Small intestine (tissue), 7 donors: ENCODE measurements around the gene GPR42. TPM values are rescaled to one million over a fixed set of nuclear protein-coding genes. Genes with fewer than 3 reads are reported as not detected.
"Not testable (repeated sequence)": the region's sequence is repeated elsewhere in the genome, so short reads cannot be mapped to it uniquely, and the experiment has no call there.

Experiments
- DNase-seq, 2 donors: peaks; one replicate each; pipeline versions ENCODE4 v3.0.0 to v3.0.0-alpha.2; 2013
- FAIRE-seq: peaks from 2 replicates; lab custom pipeline; 2012; peaks lifted over from hg19 to GRCh38; lab: Jason Lieb, UNC
- H3K27ac ChIP-seq, 3 donors: one replicate each; pipeline ENCODE4 v1.5.1; 2013; ENCODE audit warnings: low read length in 2 of 3, mild to moderate bottlenecking in 2 of 3, control low read depth in 1 of 3, inconsistent platforms in 1 of 3, low read depth in 1 of 3, moderate library complexity in 1 of 3
- H3K27me3 ChIP-seq, 3 donors: one replicate each; pipeline ENCODE4 v1.6.1; 2013; ENCODE audit warnings: low read length in 3 of 3, inconsistent platforms in 1 of 3; ENCODE audit not compliant: control insufficient read depth in 3 of 3, insufficient read depth in 3 of 3
- H3K36me3 ChIP-seq, 3 donors: one replicate each; pipeline ENCODE4 v1.6.1; 2013; ENCODE audit warnings: low read length in 3 of 3, inconsistent platforms in 1 of 3, low read depth in 1 of 3, mild to moderate bottlenecking in 1 of 3, moderate library complexity in 1 of 3; ENCODE audit not compliant: control insufficient read depth in 3 of 3, insufficient read depth in 2 of 3
- H3K4me1 ChIP-seq, 3 donors: one replicate each; pipeline ENCODE4 v1.6.1; 2013; ENCODE audit warnings: low read length in 2 of 3, inconsistent platforms in 1 of 3, low read depth in 1 of 3, mild to moderate bottlenecking in 1 of 3, moderate library complexity in 1 of 3; ENCODE audit not compliant: control insufficient read depth in 3 of 3, insufficient read depth in 2 of 3
- H3K4me3 ChIP-seq, 3 donors: one replicate each; pipeline ENCODE4 v1.5.1; 2013; ENCODE audit warnings: low read length in 3 of 3, control low read depth in 1 of 3, inconsistent platforms in 1 of 3, low read depth in 1 of 3, mild to moderate bottlenecking in 1 of 3, moderate library complexity in 1 of 3
- H3K9me3 ChIP-seq, 2 donors: one replicate each; pipeline ENCODE4 v1.6.1; 2013; ENCODE audit warnings: low read depth in 1 of 2, low read length in 1 of 2; ENCODE audit not compliant: control insufficient read depth in 2 of 2, insufficient read depth in 1 of 2
- WGBS, 3 donors: extraction: QIAGEN DNeasy Blood & Tissue Kit; methylation state at CpG; one replicate each; pipeline ENCODE4 v1.1.7; 2013; 5-methylcytosine and 5-hydroxymethylcytosine counted together
- polyA plus RNA-seq, 4 donors: library from polyadenylated mRNA; stranded (reverse) in 3 of 4; unstranded in 1 of 4; fragments of 200-250 nt in 3 of 4; fragments of 120-200 nt in 1 of 4; gene quantifications; one replicate each; pipeline versions ENCODE4 v1.2.1 to v1.2.3, GENCODE V29; 2013
- donor health status: healthy with polysubstance abuse.
- donor health status: control.
- donor health status: control.
- donor health status: Bipolar disorder and iron deficiency.
- donor health status: healthy.

Gene GPR42
- polyA plus RNA-seq, 4 donors = 0.06 to 0.15 TPM; not detected in 2

- H3K36me3 ChIP-seq = no peaks in the 10 kb centered on the region
- no peak for FAIRE-seq
- peaks cover 0 to 3% (median 0%) of the 10 kb centered on the region in 3 donors for H3K27me3 ChIP-seq
- H3K4me1 ChIP-seq = peaks cover 0 to 5% (median 0%) of the 10 kb centered on the region in 3 donors
- 81 to 84% (median 84%) methylated on average over 10 of the region's 10 CpGs for WGBS, 3 donors
- H3K9me3 ChIP-seq = no peaks in the 10 kb centered on the region
- H3K4me3 ChIP-seq = no peak overlapping the region
- H3K27ac ChIP-seq = no peak overlapping the region
- no peak for DNase-seq
These were observed 29.3 kb downstream of the GPR42 start for GRCh38 chr19:35399948-35400772.

- Histone ChIP-seq H3K4me1 (peaks cover 0 to 3% (median 0%) of the 10 kb centered on the region in 3 donors), H3K27ac (no peak overlapping the region), H3K27me3 (peaks cover 0 to 2% (median 0%) of the 10 kb centered on the region in 3 donors), H3K36me3 (no peaks in the 10 kb centered on the region), H3K4me3 (no peak overlapping the region), H3K9me3 (no peaks in the 10 kb centered on the region)
- DNase-seq (no peak), FAIRE-seq (no peak)
- 92 to 97% (median 95%) methylated on average over 7 of the region's 7 CpGs for WGBS, 3 donors
These were observed 29.9 kb downstream of the GPR42 start for GRCh38 chr19:35400773-35401100.

- H3K27ac ChIP-seq, H3K27me3 ChIP-seq, H3K4me3 ChIP-seq, FAIRE-seq, DNase-seq, H3K36me3 ChIP-seq, H3K4me1 ChIP-seq, H3K9me3 ChIP-seq: not testable (repeated sequence)
- WGBS, 3 donors = 74 to 84% (median 83%) methylated on average over 9 of the region's 9 CpGs
These were observed 30.5 kb downstream of the GPR42 start for GRCh38 chr19:35401416-35401815.

- no peaks in the 10 kb centered on the region for H3K9me3 ChIP-seq
- 80 to 91% (median 81%) methylated on average over 8 of the region's 8 CpGs for WGBS, 3 donors
- DNase-seq = no peak
- FAIRE-seq = no peak
- peaks cover 0 to under 1% (median 0%) of the 10 kb centered on the region in 3 donors for H3K27me3 ChIP-seq
- H3K27ac ChIP-seq = no peak overlapping the region
- H3K4me3 ChIP-seq = no peak overlapping the region
- no peaks in the 10 kb centered on the region for H3K4me1 ChIP-seq
- H3K36me3 ChIP-seq = no peaks in the 10 kb centered on the region
These were observed 32.4 kb downstream of the GPR42 start for GRCh38 chr19:35403116-35403760.

- 69 to 75% (median 74%) methylated on average over 11 of the region's 11 CpGs for WGBS, 3 donors
- no peak overlapping the region for H3K4me3 ChIP-seq
- no peaks in the 10 kb centered on the region for H3K4me1 ChIP-seq
- H3K27ac ChIP-seq = peak overlapping the region in 1 of 3 donors; percentile 36
- DNase-seq (no peak), FAIRE-seq (no peak)
- peaks cover 0 to 3% (median 0%) of the 10 kb centered on the region in 3 donors for H3K27me3 ChIP-seq
- no peaks in the 10 kb centered on the region for H3K9me3 ChIP-seq
- no peaks in the 10 kb centered on the region for H3K36me3 ChIP-seq
These were observed 34.2 kb downstream of the GPR42 start for GRCh38 chr19:35404879-35405622.

GRCh38 chr19:35407619-35408018, 36.8 kb downstream of the GPR42 start:
- Histone ChIP-seq H3K27ac (no peak overlapping the region), H3K27me3 (peaks cover 0 to 3% (median 0%) of the 10 kb centered on the region in 3 donors), H3K4me3 (no peak overlapping the region), H3K36me3 (no peaks in the 10 kb centered on the region), H3K4me1 (no peaks in the 10 kb centered on the region), H3K9me3 (no peaks in the 10 kb centered on the region)
- DNase-seq (no peak), FAIRE-seq (no peak)
- 79 to 87% (median 81%) methylated on average over 6 of the region's 6 CpGs for WGBS, 3 donors

GRCh38 chr19:35408284-35409171, 37.7 kb downstream of the GPR42 start:
- FAIRE-seq (no peak), DNase-seq (no peak)
- peaks cover 0 to 3% (median under 1%) of the 10 kb centered on the region in 3 donors for H3K27me3 ChIP-seq
- no peaks in the 10 kb centered on the region for H3K9me3 ChIP-seq
- H3K36me3 ChIP-seq = no peaks in the 10 kb centered on the region
- H3K4me3 ChIP-seq = no peak overlapping the region
- H3K4me1 ChIP-seq = no peaks in the 10 kb centered on the region
- H3K27ac ChIP-seq = no peak overlapping the region
- WGBS, 3 donors = 81 to 90% (median 83%) methylated on average over 13 of the region's 13 CpGs
